ENCODE data around the gene MAN2C1. TPM values are rescaled to one million over a fixed set of nuclear protein-coding genes. Genes with fewer than 3 reads are reported as not detected.
A peak's percentile ranks its signal among the peaks of the same experiment; 100 is the strongest.
"Not testable (repeated sequence)": the region's sequence is repeated elsewhere in the genome, so short reads cannot be mapped to it uniquely, and the experiment has no call there.

The MAN2C1 gene
- total RNA-seq, 2 donors from 2014 or later: 114 to 245 TPM

GRCh38 chr15:75342221-75342620, 26.2 kb downstream of the MAN2C1 start:
- Mint-ChIP-seq H3K27me3 (no peaks in the 10 kb centered on the region), H3K9me3 (no peaks in the 10 kb centered on the region), H3K4me1 (peaks cover 5% of the 10 kb centered on the region), H3K36me3 (ENCODE audit: low read depth) (peaks cover 19% of the 10 kb centered on the region), H3K27ac (no peak overlapping the region), H3K4me3 (no peak overlapping the region)
- no peak for ATAC-seq (replicated peaks)

- H3K4me1 Mint-ChIP-seq: peaks cover 11% of the 10 kb centered on the region
- H3K9me3 Mint-ChIP-seq: no peaks in the 10 kb centered on the region
Observed at GRCh38 chr15:75339531-75340240, 28.7 kb downstream of the MAN2C1 start.

GRCh38 chr15:75338661-75339240, 29.7 kb downstream of the MAN2C1 start:
- Mint-ChIP-seq H3K4me1 (peaks cover 11% of the 10 kb centered on the region), H3K27ac (no peak overlapping the region), H3K4me3 (no peak overlapping the region), H3K9me3 (no peaks in the 10 kb centered on the region), H3K36me3 (ENCODE audit: low read depth) (peaks cover 24% of the 10 kb centered on the region), H3K27me3 (no peaks in the 10 kb centered on the region)
- ATAC-seq (replicated peaks): no peak

More at GRCh38 chr15:75339531-75340240, 28.7 kb downstream of the MAN2C1 start:
- no peaks in the 10 kb centered on the region for H3K27me3 Mint-ChIP-seq
- no peak overlapping the region for H3K4me3 Mint-ChIP-seq
- peaks cover 24% of the 10 kb centered on the region for H3K36me3 Mint-ChIP-seq (ENCODE audit: low read depth)
- ATAC-seq (replicated peaks): no peak
- no peak overlapping the region for H3K27ac Mint-ChIP-seq

GRCh38 chr15:75335705-75336355, 32.6 kb downstream of the MAN2C1 start, which contains the start of gene COMMD4:
Gene COMMD4 (plus strand): TSS chr15:75336063. CDS start chr15:75336090, 27 bp downstream.
- peak within 1 kb of the TSS; percentile 97 for H3K27ac Mint-ChIP-seq
- H3K4me1 Mint-ChIP-seq: peaks cover 11% of the 10 kb centered on the region

GRCh38 chr15:75335313-75335704, 33.1 kb downstream of the MAN2C1 start:
- Mint-ChIP-seq H3K9me3 (no peaks in the 10 kb centered on the region), H3K4me1 (peaks cover 11% of the 10 kb centered on the region), H3K36me3 (ENCODE audit: low read depth) (peaks cover 14% of the 10 kb centered on the region), H3K4me3 (peak overlapping the region; percentile 94), H3K27ac (peak overlapping the region; percentile 97), H3K27me3 (no peaks in the 10 kb centered on the region)
- no peak for ATAC-seq (replicated peaks)

More at GRCh38 chr15:75335705-75336355, 32.6 kb downstream of the MAN2C1 start, which contains the start of gene COMMD4:
- Mint-ChIP-seq H3K4me3 (peak within 1 kb of the TSS; percentile 94), H3K9me3 (no peaks in the 10 kb centered on the region), H3K36me3 (ENCODE audit: low read depth) (peaks cover 16% of the 10 kb centered on the region), H3K27me3 (no peaks in the 10 kb centered on the region)
- peak; percentile 94 for ATAC-seq (replicated peaks)

GRCh38 chr15:75333654-75334419, 34.6 kb downstream of the MAN2C1 start:
- not testable (repeated sequence) for ATAC-seq (replicated peaks); H3K4me3 Mint-ChIP-seq; H3K27ac Mint-ChIP-seq; H3K27me3 Mint-ChIP-seq; H3K36me3 Mint-ChIP-seq (ENCODE audit: low read depth); H3K9me3 Mint-ChIP-seq
- peaks cover 11% of the 10 kb centered on the region for H3K4me1 Mint-ChIP-seq

- not testable (repeated sequence) for H3K27me3 Mint-ChIP-seq; H3K4me3 Mint-ChIP-seq; H3K9me3 Mint-ChIP-seq; H3K27ac Mint-ChIP-seq; H3K36me3 Mint-ChIP-seq (ENCODE audit: low read depth); ATAC-seq (replicated peaks)
- peaks cover 11% of the 10 kb centered on the region for H3K4me1 Mint-ChIP-seq
Observed at GRCh38 chr15:75332093-75332492, 36.3 kb downstream of the MAN2C1 start.

GRCh38 chr15:75329571-75329970, 38.8 kb downstream of the MAN2C1 start:
- H3K4me3 Mint-ChIP-seq: no peak overlapping the region
- H3K9me3 Mint-ChIP-seq: no peaks in the 10 kb centered on the region
- no peaks in the 10 kb centered on the region for H3K4me1 Mint-ChIP-seq
- no peak for ATAC-seq (replicated peaks)
- H3K27ac Mint-ChIP-seq: no peak overlapping the region
- no peaks in the 10 kb centered on the region for H3K36me3 Mint-ChIP-seq (ENCODE audit: low read depth)
- H3K27me3 Mint-ChIP-seq: peaks cover 4% of the 10 kb centered on the region

GRCh38 chr15:75328493-75329314, 39.7 kb downstream of the MAN2C1 start:
- no peak overlapping the region for H3K4me3 Mint-ChIP-seq
- H3K4me1 Mint-ChIP-seq: no peaks in the 10 kb centered on the region
- H3K27ac Mint-ChIP-seq: peak overlapping the region; percentile 35
- no peaks in the 10 kb centered on the region for H3K36me3 Mint-ChIP-seq (ENCODE audit: low read depth)
- ATAC-seq (replicated peaks): no peak
- no peaks in the 10 kb centered on the region for H3K9me3 Mint-ChIP-seq
- H3K27me3 Mint-ChIP-seq: peaks cover 7% of the 10 kb centered on the region

GRCh38 chr15:75327491-75327890, 40.9 kb downstream of the MAN2C1 start:
- no peak for ATAC-seq (replicated peaks)
- Mint-ChIP-seq H3K36me3 (ENCODE audit: low read depth) (no peaks in the 10 kb centered on the region), H3K9me3 (no peaks in the 10 kb centered on the region), H3K27me3 (peaks cover 7% of the 10 kb centered on the region), H3K27ac (no peak overlapping the region), H3K4me3 (no peak overlapping the region), H3K4me1 (no peaks in the 10 kb centered on the region)

- H3K4me3 Mint-ChIP-seq: no peak overlapping the region
- H3K27me3 Mint-ChIP-seq: peaks cover 7% of the 10 kb centered on the region
- H3K4me1 Mint-ChIP-seq: no peaks in the 10 kb centered on the region
- no peak overlapping the region for H3K27ac Mint-ChIP-seq
- no peaks in the 10 kb centered on the region for H3K36me3 Mint-ChIP-seq (ENCODE audit: low read depth)
- no peaks in the 10 kb centered on the region for H3K9me3 Mint-ChIP-seq
- no peak for ATAC-seq (replicated peaks)
Observed at GRCh38 chr15:75327005-75327404, 41.4 kb downstream of the MAN2C1 start.

GRCh38 chr15:75325922-75326321, 42.5 kb downstream of the MAN2C1 start:
- Mint-ChIP-seq H3K4me3 (no peak overlapping the region), H3K27ac (no peak overlapping the region), H3K36me3 (ENCODE audit: low read depth) (no peaks in the 10 kb centered on the region), H3K4me1 (no peaks in the 10 kb centered on the region), H3K9me3 (no peaks in the 10 kb centered on the region), H3K27me3 (peaks cover 7% of the 10 kb centered on the region)
- ATAC-seq (replicated peaks): no peak

- no peaks in the 10 kb centered on the region for H3K36me3 Mint-ChIP-seq (ENCODE audit: low read depth)
- H3K27ac Mint-ChIP-seq: no peak overlapping the region
- ATAC-seq (replicated peaks): no peak
- H3K4me1 Mint-ChIP-seq: no peaks in the 10 kb centered on the region
- H3K27me3 Mint-ChIP-seq: peaks cover 3% of the 10 kb centered on the region
- H3K9me3 Mint-ChIP-seq: no peaks in the 10 kb centered on the region
- H3K4me3 Mint-ChIP-seq: no peak overlapping the region
Observed at GRCh38 chr15:75321711-75322110, 46.7 kb downstream of the MAN2C1 start.
